Testis (tissue), 3 donors: ENCODE measurements around the gene SNX18. TPM values are rescaled to one million over a fixed set of nuclear protein-coding genes. Genes with fewer than 3 reads are reported as not detected.
"Not testable (repeated sequence)": the region's sequence is repeated elsewhere in the genome, so short reads cannot be mapped to it uniquely, and the experiment has no call there.

Experiments used
- DNase-seq: peaks from one replicate; pipeline ENCODE4 v3.0.0-alpha.2; 2019
- H3K27ac ChIP-seq, 2 donors: fragments of 200-600 bp; sonication (generic); one replicate each; pipeline ENCODE4 v1.5.1; 2019
- H3K27me3 ChIP-seq: fragments of 200-600 bp; sonication (generic); one replicate; pipeline ENCODE4 v1.5.1; 2019
- H3K36me3 ChIP-seq: fragments of 200-600 bp; sonication (generic); one replicate; pipeline ENCODE4 v1.5.1; 2017; ENCODE audit warnings: low read depth; ENCODE audit errors: missing control alignments
- H3K4me1 ChIP-seq: fragments of 200-600 bp; sonication (generic); one replicate; pipeline ENCODE4 v1.5.1; 2019
- H3K4me3 ChIP-seq, 2 donors: fragments of 200-600 bp; sonication (generic); one replicate each; pipeline ENCODE4 v1.5.1; 2017 to 2019
- H3K9me3 ChIP-seq: fragments of 200-600 bp; sonication (generic); one replicate; pipeline ENCODE4 v1.5.1; 2017
- POLR2A ChIP-seq: fragments of 450-650 bp; IDR thresholded peaks from one replicate; pipeline ENCODE4 v1.6.1; 2017; ENCODE audit warnings: antibody characterized with exemption, mild to moderate bottlenecking, moderate library complexity
- WGBS, 2 donors: methylation state at CpG; one replicate each; pipeline ENCODE4 v1.1.5; 2018; 5-methylcytosine and 5-hydroxymethylcytosine counted together
- intact Hi-C: fragments of 100-400 bp; cut with DNase I; formaldehyde crosslinking; loops from one replicate; pipeline ENCODE4 v1.15.1; 2023; ENCODE audit warnings: low total_unique reads
- polyA plus RNA-seq: library from polyadenylated mRNA; stranded (reverse); fragments of 350-450 nt; fragmentation: Illumina TruSeq; extraction: RNeasy Lipid Tissue Mini Kit (QIAGEN cat#74804); gene quantifications from one replicate; pipeline ENCODE4 v1.2.3, GENCODE V29; 2014; ENCODE audit warnings: low read depth, low replicate concordance; ENCODE audit not compliant: insufficient read depth
- total RNA-seq, 2 donors: library from RNA; depleted of rRNA; stranded (reverse); fragments of >200 nt; gene quantifications; one replicate each; pipeline ENCODE4 v1.2.3, GENCODE V29; 2016
- TF ChIP-seq, protein P1 (sequence below), 3 experiments: fragments of 450-650 bp in 2 of 3; fragments of 200-600 bp in 1 of 3; sonication (generic) in 1 of 3; IDR thresholded peaks; one replicate each; pipeline ENCODE4 v1.5.1; 2016 to 2019; ENCODE audit warnings: antibody characterized with exemption in 3 of 3, mild to moderate bottlenecking in 2 of 3, moderate library complexity in 1 of 3

SNX18 gene
- total and polyA plus RNA-seq, 3 donors from 2014 or later, result 17.5 to 99.7 (median 71.9) TPM

DNA sequence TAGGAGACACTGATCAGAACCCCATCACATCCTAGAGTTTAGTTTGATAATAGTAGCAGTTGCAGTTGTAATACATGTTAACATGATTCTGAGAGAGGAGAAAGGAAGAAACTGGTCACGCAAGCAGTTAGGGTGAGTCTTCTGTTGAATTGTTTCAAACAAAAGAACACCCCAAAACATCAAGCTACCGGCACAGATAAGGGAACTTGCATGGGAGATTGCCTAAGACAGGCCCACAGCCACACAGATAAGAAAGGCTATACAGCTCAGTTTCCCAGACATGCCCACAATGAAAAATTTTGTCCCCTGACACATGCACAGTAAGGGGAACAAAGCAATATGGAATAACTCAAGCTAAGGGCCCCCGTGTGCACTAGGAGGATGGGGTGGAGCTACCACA lies 46.2 kb upstream of the SNX18 start:
- 53 to 58% methylated on average over 3 of the region's 3 CpGs for WGBS, 2 donors
- no peak for TF ChIP-seq POLR2A
- TF ChIP-seq, protein P1, sequence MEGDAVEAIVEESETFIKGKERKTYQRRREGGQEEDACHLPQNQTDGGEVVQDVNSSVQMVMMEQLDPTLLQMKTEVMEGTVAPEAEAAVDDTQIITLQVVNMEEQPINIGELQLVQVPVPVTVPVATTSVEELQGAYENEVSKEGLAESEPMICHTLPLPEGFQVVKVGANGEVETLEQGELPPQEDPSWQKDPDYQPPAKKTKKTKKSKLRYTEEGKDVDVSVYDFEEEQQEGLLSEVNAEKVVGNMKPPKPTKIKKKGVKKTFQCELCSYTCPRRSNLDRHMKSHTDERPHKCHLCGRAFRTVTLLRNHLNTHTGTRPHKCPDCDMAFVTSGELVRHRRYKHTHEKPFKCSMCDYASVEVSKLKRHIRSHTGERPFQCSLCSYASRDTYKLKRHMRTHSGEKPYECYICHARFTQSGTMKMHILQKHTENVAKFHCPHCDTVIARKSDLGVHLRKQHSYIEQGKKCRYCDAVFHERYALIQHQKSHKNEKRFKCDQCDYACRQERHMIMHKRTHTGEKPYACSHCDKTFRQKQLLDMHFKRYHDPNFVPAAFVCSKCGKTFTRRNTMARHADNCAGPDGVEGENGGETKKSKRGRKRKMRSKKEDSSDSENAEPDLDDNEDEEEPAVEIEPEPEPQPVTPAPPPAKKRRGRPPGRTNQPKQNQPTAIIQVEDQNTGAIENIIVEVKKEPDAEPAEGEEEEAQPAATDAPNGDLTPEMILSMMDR (IDR thresholded peaks at IDR 0.05), result no peak
- no peaks in the 10 kb centered on the region for H3K9me3 ChIP-seq
- peaks cover 10% of the 10 kb centered on the region for H3K4me1 ChIP-seq
- H3K27ac ChIP-seq, result no peak overlapping the region
- no peaks in the 10 kb centered on the region for H3K27me3 ChIP-seq
- intact Hi-C loops, result no loop called here
- no peak for DNase-seq
- H3K4me3 ChIP-seq, result no peak overlapping the region
- no peaks in the 10 kb centered on the region for H3K36me3 ChIP-seq

GRCh38 chr5:54476682-54477081 lies 40.9 kb upstream of the SNX18 start:
- TF ChIP-seq POLR2A, result no peak
- TF ChIP-seq, protein P1 (IDR thresholded peaks at IDR 0.05), result no peak
- H3K27me3 ChIP-seq, result no peaks in the 10 kb centered on the region
- H3K36me3 ChIP-seq, result no peaks in the 10 kb centered on the region
- no peak overlapping the region for H3K4me3 ChIP-seq
- intact Hi-C loops, result no loop called here
- no peak for DNase-seq
- H3K27ac ChIP-seq, result no peak overlapping the region
- 85 to 93% methylated on average over 2 of the region's 2 CpGs for WGBS, 2 donors
- no peaks in the 10 kb centered on the region for H3K9me3 ChIP-seq
- H3K4me1 ChIP-seq, result no peaks in the 10 kb centered on the region

DNA sequence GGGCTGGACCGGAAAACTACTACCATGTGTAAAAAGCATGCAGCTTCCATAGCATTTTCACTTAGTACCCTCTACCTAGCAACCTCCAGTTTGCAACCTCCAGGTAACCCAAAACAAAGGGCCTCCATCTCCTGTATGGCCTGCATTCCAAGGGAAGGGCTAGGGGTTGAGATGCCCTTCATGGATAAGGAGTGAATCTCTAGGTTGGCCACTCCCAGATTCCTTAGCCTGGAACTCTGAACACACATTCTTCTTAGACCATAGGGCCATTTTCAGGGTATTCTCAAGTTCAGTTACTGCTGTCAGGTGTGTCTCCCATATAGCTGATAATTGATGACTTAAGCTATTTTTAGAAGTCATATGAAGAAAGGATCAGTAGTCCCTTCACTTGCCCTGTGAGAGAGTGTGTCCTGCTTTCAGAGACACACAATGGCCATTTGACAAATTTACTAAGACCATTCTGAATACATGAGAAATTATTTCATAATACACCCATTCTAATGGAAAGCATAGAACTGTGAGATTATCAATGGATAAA lies 39.5 kb upstream of the SNX18 start:
- Histone ChIP-seq H3K27ac (no peak overlapping the region), H3K36me3 (no peaks in the 10 kb centered on the region), H3K9me3 (no peaks in the 10 kb centered on the region), H3K27me3 (no peaks in the 10 kb centered on the region), H3K4me3 (no peak overlapping the region), H3K4me1 (no peaks in the 10 kb centered on the region)
- no peak for TF ChIP-seq POLR2A
- TF ChIP-seq, protein P1 (IDR thresholded peaks at IDR 0.05), result no peak
- intact Hi-C loops, result no loop called here
- WGBS, 2 donors, result 88 to 100% methylated on average over 1 of the region's 1 CpG
- no peak for DNase-seq

DNA sequence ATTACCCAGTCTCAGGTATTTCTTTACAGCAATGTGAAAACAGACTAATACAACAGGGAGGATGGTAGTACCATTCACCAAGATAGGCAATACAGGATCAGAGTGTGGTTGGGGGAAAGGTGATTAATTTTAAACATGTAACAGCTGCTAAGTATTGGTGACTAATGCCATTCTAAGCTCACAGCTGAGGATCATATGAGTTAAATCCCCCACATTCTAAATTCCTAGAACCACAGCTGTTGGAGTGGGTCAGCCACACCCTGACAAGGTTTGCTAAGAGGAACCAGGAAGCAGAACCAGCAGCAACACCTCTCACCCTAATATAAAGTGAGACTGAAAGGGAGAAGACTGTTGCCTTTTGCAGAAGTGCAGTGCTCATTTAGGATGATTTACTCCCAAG lies 37.3 kb upstream of the SNX18 start:
- no peak for TF ChIP-seq POLR2A
- TF ChIP-seq, protein P1 (IDR thresholded peaks at IDR 0.05), result no peak
- Histone ChIP-seq H3K9me3 (no peaks in the 10 kb centered on the region), H3K4me1 (no peaks in the 10 kb centered on the region), H3K36me3 (no peaks in the 10 kb centered on the region), H3K27ac (no peak overlapping the region), H3K27me3 (no peaks in the 10 kb centered on the region), H3K4me3 (no peak overlapping the region)
- intact Hi-C loops, result no loop called here
- no peak for DNase-seq

GRCh38 chr5:54484219-54484894 lies 33.2 kb upstream of the SNX18 start:
- no peak for DNase-seq
- Histone ChIP-seq H3K27me3 (no peaks in the 10 kb centered on the region), H3K36me3 (no peaks in the 10 kb centered on the region), H3K9me3 (no peaks in the 10 kb centered on the region), H3K27ac (no peak overlapping the region), H3K4me1 (no peaks in the 10 kb centered on the region), H3K4me3 (no peak overlapping the region)
- WGBS, 2 donors, result 83 to 86% methylated on average over 5 of the region's 5 CpGs
- intact Hi-C loops, result no loop called here
- TF ChIP-seq, protein P1 (IDR thresholded peaks at IDR 0.05), result no peak
- TF ChIP-seq POLR2A, result no peak

DNA sequence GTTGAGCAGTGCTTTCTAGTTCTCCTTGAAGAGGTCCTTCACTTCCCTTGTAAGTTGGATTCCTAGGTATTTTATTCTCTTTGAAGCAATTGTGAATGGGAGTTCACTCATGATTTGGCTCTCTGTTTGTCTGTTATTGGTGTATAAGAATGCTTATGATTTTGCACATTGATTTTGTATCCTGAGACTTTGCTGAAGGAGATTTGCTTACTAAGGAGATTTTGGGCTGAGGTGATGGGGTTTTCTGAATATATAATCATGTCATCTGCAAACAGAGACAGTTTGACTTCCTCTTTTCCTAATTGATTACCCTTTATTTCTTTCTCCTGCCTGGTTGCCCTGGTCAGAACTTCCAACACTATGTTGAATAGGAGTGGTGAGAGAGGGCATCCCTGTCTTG lies 31.9 kb upstream of the SNX18 start:
- intact Hi-C loops, DNase-seq: not testable (repeated sequence)

DNA sequence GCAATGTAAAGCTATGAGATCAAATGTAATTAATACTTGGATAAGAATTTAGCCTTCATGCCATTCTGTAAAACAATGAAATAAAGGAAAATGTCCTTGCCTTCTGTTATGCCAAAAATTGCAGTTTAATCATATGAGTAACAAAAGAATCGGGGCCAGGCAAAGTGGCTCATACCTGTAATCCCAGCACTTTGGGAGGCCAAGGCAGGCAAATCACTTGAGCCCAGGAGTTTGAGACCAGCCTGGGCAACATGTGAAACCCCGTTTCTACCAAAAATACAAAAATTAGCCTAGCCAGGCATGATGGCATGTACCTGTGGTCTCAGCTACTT lies 27.9 kb upstream of the SNX18 start:
- H3K36me3 ChIP-seq, H3K27ac ChIP-seq, DNase-seq, H3K9me3 ChIP-seq, H3K27me3 ChIP-seq, intact Hi-C loops, H3K4me1 ChIP-seq, H3K4me3 ChIP-seq: not testable (repeated sequence)
- WGBS, 2 donors, result 16 to 45% methylated on average over 2 of the region's 2 CpGs

More for the DNA sequence above, 31.9 kb upstream of the SNX18 start:
- not testable (repeated sequence) for H3K27me3 ChIP-seq, H3K27ac ChIP-seq, H3K4me1 ChIP-seq, H3K9me3 ChIP-seq, H3K36me3 ChIP-seq, H3K4me3 ChIP-seq
